Measurements from ENCODE around the gene LHX1. TPM values are rescaled to one million over a fixed set of nuclear protein-coding genes. Genes with fewer than 3 reads are reported as not detected.

Gene LHX1
- total RNA-seq, 2 donors from 2014 or later, result 85.9 to 259 TPM

GRCh38 chr17:36972186-36972700, 35.0 kb downstream of the LHX1 start:
- Mint-ChIP-seq H3K27ac (no peak overlapping the region), H3K36me3 (ENCODE audit: low read depth) (peaks cover 28% of the 10 kb centered on the region), H3K4me3 (no peak overlapping the region), H3K27me3 (ENCODE audit: insufficient read depth) (no peaks in the 10 kb centered on the region), H3K4me1 (peaks cover 16% of the 10 kb centered on the region), H3K9me3 (no peaks in the 10 kb centered on the region)
- H3K36me3 ChIP-seq (ENCODE audit: control insufficient read depth, insufficient read depth, low read length), result peaks cover 40% of the 10 kb centered on the region
- H3K9ac ChIP-seq (ENCODE audit: extremely low read depth, low read length, poor library complexity, severe bottlenecking), result no peak overlapping the region
- DNase-seq, result no peak
- no peaks in the 10 kb centered on the region for H3K4me1 ChIP-seq (ENCODE audit: control insufficient read depth, insufficient read depth, low read length)
- TF ChIP-seq CTCF (conservative IDR thresholded peaks at IDR 0.05), result no peak
- no peak overlapping the region for H3K4me3 ChIP-seq (ENCODE audit: low read length)
- H3K27ac ChIP-seq (ENCODE audit: low read depth, low read length), result no peak overlapping the region
- H3K9me3 ChIP-seq (ENCODE audit: control insufficient read depth, low read length), result no peaks in the 10 kb centered on the region
- H3K27me3 ChIP-seq (ENCODE audit: control insufficient read depth, insufficient read depth, low read length, poor library complexity, severe bottlenecking), result no peaks in the 10 kb centered on the region

- H3K36me3 Mint-ChIP-seq (ENCODE audit: low read depth), result peaks cover 22% of the 10 kb centered on the region
- no peak for DNase-seq
- peaks cover 33% of the 10 kb centered on the region for H3K36me3 ChIP-seq (ENCODE audit: control insufficient read depth, insufficient read depth, low read length)
- 90 to 100% methylated on average over 1 of the region's 1 CpG for WGBS, 2 experiments (ENCODE audit: insufficient coverage in 1 of 2, insufficient read length in 1 of 2)
- H3K4me1 Mint-ChIP-seq, result peaks cover 16% of the 10 kb centered on the region
- TF ChIP-seq CTCF (conservative IDR thresholded peaks at IDR 0.05), result no peak
- H3K9ac ChIP-seq (ENCODE audit: extremely low read depth, low read length, poor library complexity, severe bottlenecking), result no peak overlapping the region
- no peak overlapping the region for H3K27ac ChIP-seq (ENCODE audit: low read depth, low read length)
- no peak overlapping the region for H3K4me3 Mint-ChIP-seq
- H3K9me3 ChIP-seq (ENCODE audit: control insufficient read depth, low read length), result no peaks in the 10 kb centered on the region
- no peaks in the 10 kb centered on the region for H3K27me3 Mint-ChIP-seq (ENCODE audit: insufficient read depth)
- H3K4me3 ChIP-seq (ENCODE audit: low read length), result no peak overlapping the region
- H3K27me3 ChIP-seq (ENCODE audit: control insufficient read depth, insufficient read depth, low read length, poor library complexity, severe bottlenecking), result no peaks in the 10 kb centered on the region
- H3K9me3 Mint-ChIP-seq, result no peaks in the 10 kb centered on the region
- H3K27ac Mint-ChIP-seq, result peak overlapping the region; percentile 7
- no peaks in the 10 kb centered on the region for H3K4me1 ChIP-seq (ENCODE audit: control insufficient read depth, insufficient read depth, low read length)
Measured at GRCh38 chr17:36972905-36973304, 35.6 kb downstream of the LHX1 start.

- Histone ChIP-seq H3K27me3 (ENCODE audit: control insufficient read depth, insufficient read depth, low read length, poor library complexity, severe bottlenecking) (no peaks in the 10 kb centered on the region), H3K9me3 (ENCODE audit: control insufficient read depth, low read length) (no peaks in the 10 kb centered on the region), H3K4me1 (ENCODE audit: control insufficient read depth, insufficient read depth, low read length) (no peaks in the 10 kb centered on the region), H3K4me3 (ENCODE audit: low read length) (no peak overlapping the region), H3K36me3 (ENCODE audit: control insufficient read depth, insufficient read depth, low read length) (peaks cover 11% of the 10 kb centered on the region), H3K27ac (ENCODE audit: low read depth, low read length) (no peak overlapping the region), H3K9ac (ENCODE audit: extremely low read depth, low read length, poor library complexity, severe bottlenecking) (no peak overlapping the region)
- H3K4me1 Mint-ChIP-seq, result peaks cover 27% of the 10 kb centered on the region
- no peak overlapping the region for H3K27ac Mint-ChIP-seq
- no peaks in the 10 kb centered on the region for H3K27me3 Mint-ChIP-seq (ENCODE audit: insufficient read depth)
- 86 to 100% methylated on average over 1 of the region's 1 CpG for WGBS, 2 experiments (ENCODE audit: insufficient coverage in 1 of 2, insufficient read length in 1 of 2)
- H3K4me3 Mint-ChIP-seq, result no peak overlapping the region
- no peaks in the 10 kb centered on the region for H3K9me3 Mint-ChIP-seq
- TF ChIP-seq CTCF (conservative IDR thresholded peaks at IDR 0.05), result no peak
- no peaks in the 10 kb centered on the region for H3K36me3 Mint-ChIP-seq (ENCODE audit: low read depth)
- DNase-seq, result no peak
Measured at GRCh38 chr17:36975922-36976515, 38.7 kb downstream of the LHX1 start.
